Peyer's patch (tissue), 4 donors: ENCODE measurements around the gene IL12RB2.

Source experiments
- POLR2A ChIP-seq, 2 donors: fragments of 450-650 bp; IDR thresholded peaks; one replicate each; pipeline ENCODE4 v1.5.1; 2017; ENCODE audit warnings: antibody characterized with exemption in 2 of 2, mild to moderate bottlenecking in 2 of 2, moderate library complexity in 2 of 2
- TF ChIP-seq, protein P1 (sequence below), 6 experiments: fragments of 450-650 bp in 4 of 6; fragments of 200-600 bp in 2 of 6; sonication (generic) in 1 of 6; IDR thresholded peaks; one replicate each; pipeline ENCODE4 v1.5.1; 2017 to 2019; ENCODE audit warnings: antibody characterized with exemption in 6 of 6, mild to moderate bottlenecking in 3 of 6, moderate library complexity in 1 of 6

DNA sequence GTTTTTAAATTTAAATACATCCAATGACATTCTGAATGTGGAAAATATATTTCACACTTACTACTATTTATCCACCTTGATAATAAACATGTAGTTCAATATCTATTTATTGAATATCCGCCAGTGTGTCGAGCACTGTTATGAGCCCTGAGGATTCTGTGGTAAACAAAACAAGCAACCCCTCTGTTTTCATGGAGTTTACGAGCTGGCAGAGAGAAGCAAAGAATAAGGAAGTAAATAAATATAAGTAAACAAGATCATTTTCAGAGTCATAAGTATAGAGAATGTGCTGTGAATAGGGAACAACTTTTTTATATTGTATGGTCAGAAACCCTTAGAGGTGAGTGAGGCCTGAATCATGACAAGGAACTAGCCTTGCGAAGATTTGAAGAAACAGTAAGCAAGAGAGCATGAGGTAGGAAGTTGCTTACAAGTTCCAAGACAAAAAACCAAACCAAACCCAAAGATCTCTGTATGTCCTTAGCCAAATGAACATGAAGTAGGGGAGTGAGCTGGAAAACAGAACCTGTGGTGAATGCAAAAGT is 128.9 kb downstream of the IL12RB2 start:
- TF ChIP-seq, protein P1, sequence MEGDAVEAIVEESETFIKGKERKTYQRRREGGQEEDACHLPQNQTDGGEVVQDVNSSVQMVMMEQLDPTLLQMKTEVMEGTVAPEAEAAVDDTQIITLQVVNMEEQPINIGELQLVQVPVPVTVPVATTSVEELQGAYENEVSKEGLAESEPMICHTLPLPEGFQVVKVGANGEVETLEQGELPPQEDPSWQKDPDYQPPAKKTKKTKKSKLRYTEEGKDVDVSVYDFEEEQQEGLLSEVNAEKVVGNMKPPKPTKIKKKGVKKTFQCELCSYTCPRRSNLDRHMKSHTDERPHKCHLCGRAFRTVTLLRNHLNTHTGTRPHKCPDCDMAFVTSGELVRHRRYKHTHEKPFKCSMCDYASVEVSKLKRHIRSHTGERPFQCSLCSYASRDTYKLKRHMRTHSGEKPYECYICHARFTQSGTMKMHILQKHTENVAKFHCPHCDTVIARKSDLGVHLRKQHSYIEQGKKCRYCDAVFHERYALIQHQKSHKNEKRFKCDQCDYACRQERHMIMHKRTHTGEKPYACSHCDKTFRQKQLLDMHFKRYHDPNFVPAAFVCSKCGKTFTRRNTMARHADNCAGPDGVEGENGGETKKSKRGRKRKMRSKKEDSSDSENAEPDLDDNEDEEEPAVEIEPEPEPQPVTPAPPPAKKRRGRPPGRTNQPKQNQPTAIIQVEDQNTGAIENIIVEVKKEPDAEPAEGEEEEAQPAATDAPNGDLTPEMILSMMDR (IDR thresholded peaks at IDR 0.05), result no peak
- no peak for TF ChIP-seq POLR2A (IDR thresholded peaks at IDR 0.05)
